Pons (tissue), 1 donor: Measurements from ENCODE around the gene KCNC4.

Experiments used
- DNase-seq: peaks from one replicate; pipeline ENCODE4 v3.0.0-alpha.2; 2016; ENCODE audit warnings: low spot score

The KCNC4 gene

DNA sequence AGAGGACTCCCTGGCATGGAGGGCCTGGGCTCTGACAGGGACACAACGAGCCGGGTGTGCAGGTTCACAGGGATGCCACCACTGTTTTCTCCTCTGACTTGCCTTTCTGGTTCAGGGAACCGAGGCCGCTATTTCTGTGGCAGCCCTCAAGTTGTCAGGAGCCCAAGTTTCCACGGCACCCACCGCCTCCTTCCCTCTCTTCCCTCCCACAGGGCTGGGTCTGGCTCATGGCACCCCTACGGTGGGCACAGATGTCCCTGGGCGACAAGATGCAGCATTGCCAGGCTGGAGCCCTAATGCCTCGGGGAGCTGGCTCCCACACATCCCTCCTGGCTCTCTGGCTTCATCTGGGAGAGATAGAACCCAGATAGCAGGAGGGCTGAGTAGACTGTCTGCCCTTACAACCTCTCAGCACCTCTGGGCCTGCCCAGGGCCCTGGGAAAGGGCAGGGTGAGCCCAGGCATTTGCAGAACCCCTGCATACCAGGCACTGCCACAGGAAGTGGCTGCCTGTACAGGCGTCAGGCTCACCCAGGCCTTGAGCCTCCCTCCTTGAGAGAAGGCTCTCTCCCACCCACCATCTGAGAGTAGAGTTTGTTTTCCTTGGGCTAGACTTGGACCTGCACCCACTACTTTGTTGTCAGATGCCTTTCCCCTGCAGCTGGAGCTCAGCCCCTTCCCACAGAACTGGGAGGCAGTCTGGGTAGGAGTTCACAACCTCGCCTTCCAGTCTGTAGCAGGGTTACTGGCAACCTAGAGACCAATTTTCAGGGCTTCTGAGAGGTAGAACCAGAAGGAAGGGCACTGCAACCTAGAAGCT, 20.5 kb downstream of the KCNC4 start:
- DNase-seq: no peak

DNA sequence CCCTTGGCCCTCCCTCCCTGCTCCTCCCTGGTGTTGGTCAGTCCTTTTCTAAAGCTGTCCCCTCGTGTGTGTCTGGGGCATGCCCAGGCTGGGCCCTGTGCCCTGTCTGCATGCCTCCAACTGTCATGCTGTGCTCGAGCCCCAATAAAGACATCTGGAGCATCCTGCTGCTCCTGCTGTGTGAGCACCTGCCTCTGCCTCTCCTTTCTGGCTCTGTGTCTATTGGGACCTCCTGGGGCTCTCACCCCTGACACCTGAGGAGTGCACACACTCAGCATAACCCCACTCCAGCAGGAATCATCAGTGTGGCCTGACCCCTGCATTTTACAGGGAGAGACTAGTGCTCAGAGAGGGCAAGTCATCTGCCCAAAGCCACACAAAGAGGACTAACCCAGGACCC, 23.7 kb downstream of the KCNC4 start:
- no peak for DNase-seq

DNA sequence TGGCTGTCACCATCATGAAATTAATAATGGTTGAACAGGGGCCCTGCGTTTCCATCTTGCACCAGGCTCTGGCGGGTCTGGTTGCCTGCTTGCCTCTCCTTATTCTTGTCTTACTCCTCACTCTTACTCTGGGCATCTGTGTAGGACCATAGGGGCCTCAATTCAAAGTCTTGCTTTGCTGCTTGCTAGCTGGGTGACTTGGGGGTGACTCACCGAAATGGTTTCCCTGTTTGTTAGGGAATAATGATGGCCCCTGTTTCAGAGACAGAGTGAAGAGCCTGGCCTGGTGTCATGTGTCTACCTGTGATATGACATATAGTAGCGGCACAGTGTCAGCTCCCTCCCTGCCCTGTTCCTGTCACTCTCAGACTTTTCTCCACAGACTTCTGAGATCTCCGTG, 24.6 kb downstream of the KCNC4 start:
- DNase-seq: no peak

- DNase-seq: peak; percentile 18
Measured at GRCh38 chr1:110235181-110235833, 25.2 kb downstream of the KCNC4 start.

- no peak for DNase-seq
Measured at GRCh38 chr1:110235834-110236682, 25.9 kb downstream of the KCNC4 start.

GRCh38 chr1:110237386-110238152, 27.5 kb downstream of the KCNC4 start:
- no peak for DNase-seq

GRCh38 chr1:110239441-110240430, 29.6 kb downstream of the KCNC4 start:
- no peak for DNase-seq

- no peak for DNase-seq
Measured at GRCh38 chr1:110240476-110241210, 30.5 kb downstream of the KCNC4 start.

DNA sequence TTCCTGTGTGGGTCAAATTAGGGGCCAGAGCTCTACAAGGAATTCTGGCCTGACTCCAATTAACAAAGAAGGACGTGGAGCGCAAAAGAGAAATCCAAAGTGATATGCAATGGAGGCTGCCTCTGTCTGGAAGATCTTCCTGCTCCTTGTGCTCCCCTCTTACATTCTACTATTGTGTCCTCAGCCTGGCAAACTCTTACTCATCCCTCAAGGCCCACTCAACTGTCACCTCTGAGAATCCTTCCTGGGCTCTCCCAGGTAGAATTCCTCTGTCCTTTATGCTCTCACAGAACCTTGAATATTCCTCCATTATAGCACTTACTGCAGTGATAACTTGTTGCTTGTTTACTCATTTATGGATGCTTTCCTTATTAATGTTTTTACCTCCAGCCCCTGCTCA, 31.4 kb downstream of the KCNC4 start:
- DNase-seq: no peak

GRCh38 chr1:110242062-110242461, 31.9 kb downstream of the KCNC4 start:
- no peak for DNase-seq

- DNase-seq: no peak
Measured at GRCh38 chr1:110242731-110243130, 32.6 kb downstream of the KCNC4 start.

DNA sequence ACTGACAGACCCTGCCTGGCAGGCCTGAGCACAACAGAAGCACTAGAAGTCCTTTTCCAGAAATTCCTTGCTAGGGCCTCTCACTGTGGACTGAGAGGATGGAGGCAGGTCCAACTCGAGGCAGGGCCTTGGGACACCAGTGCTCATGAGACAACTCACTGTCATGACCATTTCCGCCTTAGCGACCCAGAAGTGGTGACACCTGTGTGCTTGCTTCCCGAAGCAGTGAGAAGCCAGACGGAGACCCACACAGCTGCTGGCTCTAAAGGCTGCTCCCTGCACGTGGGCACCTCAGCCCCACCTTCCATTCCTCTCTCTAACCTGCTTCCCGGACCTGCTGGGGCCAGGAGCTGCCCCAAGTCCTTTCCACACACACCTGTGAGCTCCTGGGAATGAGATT, 33.0 kb downstream of the KCNC4 start:
- no peak for DNase-seq

DNA sequence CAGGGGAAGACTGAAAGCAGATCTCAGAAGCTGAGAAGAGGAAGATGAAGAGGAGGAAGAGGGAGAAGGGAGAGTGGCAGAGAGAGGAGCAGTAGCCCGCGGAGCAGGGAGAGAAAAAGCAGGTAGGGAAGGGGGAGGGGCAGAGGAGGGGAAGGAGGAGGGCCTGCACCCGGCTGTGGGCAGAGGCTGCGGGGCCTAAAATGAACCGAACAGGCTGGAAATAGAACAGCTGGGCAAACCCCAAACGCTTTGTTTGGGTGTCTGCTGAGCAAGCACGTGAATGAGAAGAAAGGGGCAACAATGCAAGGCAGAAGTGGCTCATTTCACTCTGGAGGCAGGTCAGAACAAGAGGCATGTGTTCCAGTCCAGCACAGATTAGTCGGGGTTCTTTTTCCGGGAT, 33.5 kb downstream of the KCNC4 start:
- DNase-seq: no peak

DNA sequence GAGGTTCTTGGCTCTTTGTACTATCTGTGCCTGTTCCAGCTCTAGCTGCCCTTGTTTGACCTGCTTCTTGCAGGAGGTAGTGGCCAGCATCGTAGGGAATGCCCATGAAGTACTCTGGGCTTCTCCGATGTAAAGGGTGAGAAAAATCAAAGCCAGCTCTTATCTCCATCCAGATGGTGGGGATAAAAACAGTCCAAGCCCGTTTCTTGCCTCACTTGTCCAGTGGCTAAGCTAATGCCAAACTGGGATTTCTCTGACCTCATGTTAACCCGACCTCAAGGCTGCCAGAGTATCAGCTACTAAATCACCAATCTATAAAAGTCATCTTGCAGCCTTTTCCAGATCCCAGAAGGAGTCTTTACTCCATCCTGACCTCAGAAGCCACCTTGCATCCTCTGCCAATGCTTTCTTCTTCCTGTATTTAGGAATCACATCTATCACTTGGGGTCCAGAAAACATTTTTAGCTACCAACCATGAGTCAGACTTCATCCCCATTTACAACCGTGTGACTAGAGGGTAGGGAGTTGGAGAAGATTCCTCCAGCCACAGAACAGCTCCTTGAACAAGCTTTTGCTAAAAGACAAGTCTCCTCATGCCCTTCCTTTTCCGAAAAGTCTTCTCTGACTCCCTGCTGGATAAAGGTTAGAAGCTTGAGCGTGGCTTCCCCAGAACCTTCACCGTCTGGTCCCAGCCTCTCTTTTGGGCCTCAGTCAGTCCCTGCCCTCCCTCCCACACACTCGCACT, 35.9 kb downstream of the KCNC4 start:
- DNase-seq: no peak

- DNase-seq: no peak
Measured at GRCh38 chr1:110248746-110249145, 38.6 kb downstream of the KCNC4 start.

DNA sequence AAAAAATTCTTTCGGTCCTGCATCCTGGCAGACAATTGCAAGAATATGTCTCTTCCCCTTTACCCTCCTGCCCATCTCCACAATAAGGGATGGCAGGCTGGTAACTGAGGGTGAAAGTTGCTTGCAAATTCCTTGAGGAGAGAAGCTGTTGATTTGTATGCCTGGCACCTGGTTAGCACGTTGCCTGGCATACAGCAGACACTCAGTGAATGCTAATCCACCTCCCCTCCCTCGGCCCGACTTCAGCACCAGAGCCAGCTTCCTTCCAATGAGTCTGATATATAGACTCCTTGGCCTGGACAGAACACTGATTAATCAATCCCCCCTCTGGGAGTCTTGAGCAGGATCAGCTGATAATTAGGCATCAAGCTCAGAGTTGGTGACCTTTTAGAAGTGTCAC, 39.1 kb downstream of the KCNC4 start:
- no peak for DNase-seq

DNA sequence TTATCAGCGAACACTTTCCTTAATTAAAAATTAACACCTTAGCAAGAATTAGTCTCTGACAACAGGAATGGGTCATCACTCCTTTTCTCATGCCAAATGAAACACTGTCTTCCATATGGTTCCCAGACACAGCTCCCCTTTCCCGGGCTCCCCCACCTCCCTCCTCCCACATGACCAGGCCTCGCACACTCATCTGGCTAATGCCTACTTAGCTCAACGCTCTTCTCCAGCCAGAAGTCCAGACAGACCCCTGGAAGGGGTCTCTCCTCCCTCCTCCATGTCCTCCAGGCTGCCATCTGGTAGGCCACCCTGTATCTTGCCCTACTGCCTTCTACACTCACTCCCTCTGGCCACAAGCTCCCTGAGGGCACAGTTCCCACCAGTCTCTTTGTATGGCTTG, 39.9 kb downstream of the KCNC4 start:
- no peak for DNase-seq

GRCh38 chr1:110250749-110251148, 40.6 kb downstream of the KCNC4 start:
- no peak for DNase-seq

GRCh38 chr1:110253213-110253612, 43.1 kb downstream of the KCNC4 start:
- no peak for DNase-seq
